GM18520 (cell line): ENCODE data around the gene NOX5.

Experiments
- ATAC-seq: cut with Tn5 transposase; IDR thresholded peaks from one replicate; pipeline ENCODE4 v1.9.1; 2021; ENCODE audit not compliant: unreplicated experiment

Gene NOX5

GRCh38 chr15:69017978-69018377 is 3.5 kb downstream of the NOX5 start:
- ATAC-seq: no peak

GRCh38 chr15:69018951-69019350 is 4.5 kb downstream of the NOX5 start:
- ATAC-seq: no peak

GRCh38 chr15:69021895-69022294 is 7.4 kb downstream of the NOX5 start:
- ATAC-seq: no peak

GRCh38 chr15:69025320-69025719 is 10.8 kb downstream of the NOX5 start:
- no peak for ATAC-seq

- ATAC-seq: no peak
Measured at GRCh38 chr15:69026355-69026754, 11.9 kb downstream of the NOX5 start.

GRCh38 chr15:69027976-69028518 is 13.6 kb downstream of the NOX5 start:
- no peak for ATAC-seq

GRCh38 chr15:69031013-69032001 is 16.8 kb downstream of the NOX5 start:
- no peak for ATAC-seq

GRCh38 chr15:69032031-69032430 is 17.5 kb downstream of the NOX5 start:
- ATAC-seq: no peak

GRCh38 chr15:69032703-69033373 is 18.3 kb downstream of the NOX5 start:
- ATAC-seq: no peak

- ATAC-seq: no peak
Measured at GRCh38 chr15:69034352-69034751, 19.9 kb downstream of the NOX5 start.

GRCh38 chr15:69035205-69035917 is 20.9 kb downstream of the NOX5 start:
- no peak for ATAC-seq

GRCh38 chr15:69035918-69036258 is 21.4 kb downstream of the NOX5 start:
- no peak for ATAC-seq

GRCh38 chr15:69036826-69037225 is 22.3 kb downstream of the NOX5 start:
- no peak for ATAC-seq

GRCh38 chr15:69037482-69037881 is 23.0 kb downstream of the NOX5 start:
- ATAC-seq: no peak

GRCh38 chr15:69037977-69038376 is 23.5 kb downstream of the NOX5 start:
- ATAC-seq: no peak

GRCh38 chr15:69038508-69038907 is 24.0 kb downstream of the NOX5 start:
- no peak for ATAC-seq

GRCh38 chr15:69039516-69040225 is 25.2 kb downstream of the NOX5 start:
- ATAC-seq: no peak

- no peak for ATAC-seq
Measured at GRCh38 chr15:69042531-69042930, 28.0 kb downstream of the NOX5 start.

- no peak for ATAC-seq
Measured at GRCh38 chr15:69045802-69046201, 31.3 kb downstream of the NOX5 start.

GRCh38 chr15:69046781-69047180 is 32.3 kb downstream of the NOX5 start:
- no peak for ATAC-seq

- ATAC-seq: no peak
Measured at GRCh38 chr15:69049976-69050375, 35.5 kb downstream of the NOX5 start.
